ENCODE data around the gene DDX31.
A peak's percentile ranks its signal among the peaks of the same experiment; 100 is the strongest.

DDX31 gene

DNA sequence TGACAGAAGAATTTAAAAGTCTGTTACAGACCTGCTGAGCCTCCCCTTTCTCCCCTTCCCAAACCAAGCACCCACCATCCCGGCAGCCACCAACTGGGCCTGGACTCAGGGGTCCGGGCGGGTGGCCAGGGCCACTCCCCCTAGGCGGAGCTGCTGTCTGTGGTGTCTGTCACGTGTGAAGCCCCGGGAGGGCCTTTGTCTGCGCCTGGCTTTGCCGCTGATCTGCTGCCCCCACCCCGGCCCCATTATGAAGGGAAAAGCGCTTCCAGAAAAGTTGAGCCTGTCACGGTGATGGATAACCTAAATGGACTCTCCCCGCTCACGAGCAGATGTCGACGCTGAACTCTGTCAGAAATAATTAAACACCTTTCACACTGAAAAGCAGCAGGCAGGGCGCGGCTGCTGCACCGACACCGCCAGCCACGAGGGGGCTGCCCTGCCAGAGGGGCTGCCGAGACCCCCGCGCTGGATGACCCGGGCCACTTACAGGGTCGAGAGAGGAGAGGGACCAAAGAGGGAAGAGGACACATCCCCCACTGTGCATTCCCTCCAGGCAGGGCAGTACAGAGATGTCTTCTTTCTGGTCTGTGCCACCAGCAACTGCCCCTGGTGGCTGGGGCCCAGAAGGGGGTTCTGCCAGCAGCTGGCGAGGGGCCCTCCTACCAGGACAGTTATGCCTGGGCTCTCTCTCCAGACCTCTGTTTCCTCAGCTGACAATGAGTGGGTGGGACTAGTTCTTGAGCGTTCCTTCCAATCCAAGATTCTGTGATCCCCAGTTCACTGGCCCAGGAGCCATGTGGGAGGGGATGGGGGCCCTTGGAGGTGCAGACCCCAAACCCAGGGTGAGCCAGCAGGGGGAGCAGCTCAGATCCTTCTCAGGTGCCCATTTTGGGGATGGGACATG is 123.4 kb downstream of the DDX31 start:
- no peak overlapping the region for H3K4me3 ChIP-seq (ENCODE audit: low read depth, low read length)

DNA sequence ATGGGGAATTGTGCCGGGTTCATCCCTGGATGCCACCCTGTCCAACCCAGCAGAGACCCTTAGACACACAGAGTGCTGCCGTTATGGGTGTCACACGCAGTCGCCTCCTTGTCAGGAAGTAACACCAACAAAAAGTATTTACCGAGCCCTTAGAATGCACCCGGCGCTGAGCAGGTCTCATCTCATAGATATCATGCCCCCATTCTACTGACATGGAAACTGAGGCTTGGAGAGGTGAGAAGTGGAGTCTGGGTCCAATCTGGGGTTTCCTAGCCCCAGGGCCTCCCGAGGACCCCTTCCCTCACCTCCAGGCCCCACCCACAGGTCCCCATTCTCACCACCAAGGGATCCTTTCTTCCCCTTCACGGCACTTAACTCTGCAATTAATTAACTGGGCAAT is 124.2 kb downstream of the DDX31 start:
- H3K4me3 ChIP-seq (ENCODE audit: low read depth, low read length) = no peak overlapping the region
- no peak for DNase-seq (ENCODE audit: low read depth)
- TF ChIP-seq POLR2A (IDR thresholded peaks at IDR 0.05; ENCODE audit: extremely low read depth, insufficient read length) (no peak), MYC (IDR thresholded peaks at IDR 0.05; ENCODE audit: low read depth, low read length) (no peak)
- TF ChIP-seq, protein P1, sequence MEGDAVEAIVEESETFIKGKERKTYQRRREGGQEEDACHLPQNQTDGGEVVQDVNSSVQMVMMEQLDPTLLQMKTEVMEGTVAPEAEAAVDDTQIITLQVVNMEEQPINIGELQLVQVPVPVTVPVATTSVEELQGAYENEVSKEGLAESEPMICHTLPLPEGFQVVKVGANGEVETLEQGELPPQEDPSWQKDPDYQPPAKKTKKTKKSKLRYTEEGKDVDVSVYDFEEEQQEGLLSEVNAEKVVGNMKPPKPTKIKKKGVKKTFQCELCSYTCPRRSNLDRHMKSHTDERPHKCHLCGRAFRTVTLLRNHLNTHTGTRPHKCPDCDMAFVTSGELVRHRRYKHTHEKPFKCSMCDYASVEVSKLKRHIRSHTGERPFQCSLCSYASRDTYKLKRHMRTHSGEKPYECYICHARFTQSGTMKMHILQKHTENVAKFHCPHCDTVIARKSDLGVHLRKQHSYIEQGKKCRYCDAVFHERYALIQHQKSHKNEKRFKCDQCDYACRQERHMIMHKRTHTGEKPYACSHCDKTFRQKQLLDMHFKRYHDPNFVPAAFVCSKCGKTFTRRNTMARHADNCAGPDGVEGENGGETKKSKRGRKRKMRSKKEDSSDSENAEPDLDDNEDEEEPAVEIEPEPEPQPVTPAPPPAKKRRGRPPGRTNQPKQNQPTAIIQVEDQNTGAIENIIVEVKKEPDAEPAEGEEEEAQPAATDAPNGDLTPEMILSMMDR (IDR thresholded peaks at IDR 0.05; ENCODE audit: low read depth, low read length) = no peak
- TF ChIP-seq, protein P2, sequence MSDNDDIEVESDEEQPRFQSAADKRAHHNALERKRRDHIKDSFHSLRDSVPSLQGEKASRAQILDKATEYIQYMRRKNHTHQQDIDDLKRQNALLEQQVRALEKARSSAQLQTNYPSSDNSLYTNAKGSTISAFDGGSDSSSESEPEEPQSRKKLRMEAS (IDR thresholded peaks at IDR 0.05; ENCODE audit: low read depth, low read length) = no peak

More for the DNA sequence above, 123.4 kb downstream of the DDX31 start:
- TF ChIP-seq, protein P1 (IDR thresholded peaks at IDR 0.05; ENCODE audit: low read depth, low read length) = peak; percentile 26
- TF ChIP-seq, protein P2 (IDR thresholded peaks at IDR 0.05; ENCODE audit: low read depth, low read length) = no peak
- peak; percentile 12 for DNase-seq (ENCODE audit: low read depth)

DNA sequence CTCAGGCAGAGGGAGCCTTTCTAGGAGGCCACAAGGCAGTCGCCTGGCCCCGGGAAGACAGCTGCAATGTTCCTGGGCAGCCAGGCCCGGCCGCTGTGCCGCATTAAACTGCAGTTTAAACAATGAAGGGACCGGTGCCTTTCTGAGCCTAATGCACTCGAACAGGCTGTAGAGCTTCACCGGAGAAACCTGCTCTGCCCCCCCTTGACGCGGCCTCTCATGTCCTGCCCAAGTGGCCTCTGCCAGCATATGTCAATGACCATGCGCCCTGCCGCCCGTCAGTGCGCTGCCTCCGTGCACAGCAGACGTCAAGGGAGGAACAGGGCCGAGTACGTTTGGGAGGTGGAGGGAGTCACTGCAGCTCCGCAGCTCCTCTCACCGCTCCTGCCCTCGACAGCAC is 125.8 kb downstream of the DDX31 start:
- no peak overlapping the region for H3K4me3 ChIP-seq (ENCODE audit: low read depth, low read length)
- TF ChIP-seq MYC (IDR thresholded peaks at IDR 0.05; ENCODE audit: low read depth, low read length) (no peak), POLR2A (IDR thresholded peaks at IDR 0.05; ENCODE audit: extremely low read depth, insufficient read length) (no peak)
- TF ChIP-seq, protein P2 (IDR thresholded peaks at IDR 0.05; ENCODE audit: low read depth, low read length) = no peak
- TF ChIP-seq, protein P1 (IDR thresholded peaks at IDR 0.05; ENCODE audit: low read depth, low read length) = no peak
- no peak for DNase-seq (ENCODE audit: low read depth)

DNA sequence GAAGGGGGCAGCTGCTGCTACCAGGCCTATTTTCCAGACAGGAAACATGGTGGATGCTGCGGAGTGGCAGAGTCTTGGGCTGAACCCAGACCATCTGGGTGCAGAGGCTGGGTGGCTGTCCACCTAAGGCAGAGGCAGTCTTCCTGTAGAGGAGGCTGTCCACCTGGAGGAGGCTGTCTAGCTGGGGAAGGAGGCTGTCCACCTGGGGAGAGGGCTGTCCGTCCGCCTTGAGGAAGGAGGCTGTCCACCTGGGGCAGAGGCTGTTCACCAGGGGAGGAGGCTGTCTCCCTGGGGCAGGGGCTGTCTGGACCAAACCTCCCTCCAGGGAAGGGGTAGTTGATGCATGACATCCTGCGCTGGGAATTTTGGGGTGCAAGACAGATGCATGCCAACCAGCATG is 126.5 kb downstream of the DDX31 start:
- TF ChIP-seq, protein P1 (IDR thresholded peaks at IDR 0.05; ENCODE audit: low read depth, low read length) = no peak
- TF ChIP-seq, protein P2 (IDR thresholded peaks at IDR 0.05; ENCODE audit: low read depth, low read length) = no peak
- no peak for TF ChIP-seq MYC (IDR thresholded peaks at IDR 0.05; ENCODE audit: low read depth, low read length)
- TF ChIP-seq POLR2A (IDR thresholded peaks at IDR 0.05; ENCODE audit: extremely low read depth, insufficient read length) = no peak
- no peak overlapping the region for H3K4me3 ChIP-seq (ENCODE audit: low read depth, low read length)
- DNase-seq (ENCODE audit: low read depth) = no peak

Data from NB4 (cell line).